Panc1 (cell line): ENCODE data around the gene GNAZ. TPM values are rescaled to one million over a fixed set of nuclear protein-coding genes. Genes with fewer than 3 reads are reported as not detected.

Source experiments
- ATAC-seq: fragments of 200-7000 bp; cut with Tn5 transposase; 2 replicates; pipeline ENCODE4 v1.9.1; 2020; ENCODE audit warnings: mild to moderate bottlenecking, moderate library complexity
- BruUV-seq: library from RNA; stranded (reverse); fragments of 400-500 nt; replicated peaks from 2 replicates; lab custom pipeline; 2021; lab: Mats Ljungman, UMichigan
- CTCF ChIA-PET: fragments of 300-600 bp; sonication (Branson Sonifier 250); formaldehyde crosslinking; loops from one replicate; lab custom pipeline; 2022; ENCODE audit warnings: antibody characterized with exemption; lab: Charles Lee
- POLR2A ChIA-PET: fragments of 300-600 bp; sonication (Branson Sonifier 250); formaldehyde crosslinking; loops from one replicate; lab custom pipeline; 2022; ENCODE audit warnings: antibody characterized with exemption; lab: Charles Lee
- DNase-seq: peaks from one replicate; pipeline ENCODE4 v3.0.0-alpha.2; 2010; ENCODE audit warnings: low read depth, low spot score
- H3K27ac ChIP-seq: 2 replicates; pipeline ENCODE4 v1.5.1; 2011; ENCODE audit warnings: mild to moderate bottlenecking, low read length, inconsistent platforms
- H3K27me3 ChIP-seq: fragments of 200-500 bp; sonication (Bioruptor generic); 2 replicates; pipeline ENCODE4 v1.6.0; 2014; ENCODE audit warnings: low read length, inconsistent platforms; ENCODE audit not compliant: control insufficient read depth, insufficient read depth
- H3K36me3 ChIP-seq: fragments of 200-500 bp; sonication (Bioruptor generic); 2 replicates; pipeline ENCODE4 v1.5.1; 2014; ENCODE audit warnings: inconsistent platforms, mild to moderate bottlenecking, low read length, moderate library complexity; ENCODE audit not compliant: control insufficient read depth, insufficient read depth
- H3K4me1 ChIP-seq: 2 replicates; pipeline ENCODE4 v1.5.1; 2011; ENCODE audit warnings: inconsistent platforms, mild to moderate bottlenecking, low read length, moderate library complexity; ENCODE audit not compliant: control insufficient read depth, insufficient read depth
- H3K4me3 ChIP-seq, 2 experiments: 2 replicates each; pipeline ENCODE4 v1.5.1; 2011 to 2012; ENCODE audit warnings: low read depth in 2 of 2, low read length in 2 of 2, mild to moderate bottlenecking in 2 of 2, inconsistent platforms in 1 of 2, moderate library complexity in 1 of 2
- H3K9me3 ChIP-seq: fragments of 200-500 bp; sonication (Bioruptor generic); 2 replicates; pipeline ENCODE4 v1.5.1; 2014; ENCODE audit warnings: low read depth, mild to moderate bottlenecking, inconsistent platforms, low read length, moderate library complexity; ENCODE audit not compliant: control insufficient read depth, insufficient read depth
- POLR2AphosphoS5 ChIP-seq: IDR thresholded peaks from 2 replicates; pipeline ENCODE4 v1.6.1; 2012; ENCODE audit warnings: mild to moderate bottlenecking, low read depth, low read length, moderate library complexity
- SIN3A ChIP-seq: IDR thresholded peaks from 2 replicates; pipeline ENCODE4 v1.6.1; 2012; ENCODE audit warnings: low read depth, mild to moderate bottlenecking, low read length, moderate library complexity, borderline replicate concordance; ENCODE audit not compliant: insufficient read depth
- TCF7L2 ChIP-seq: IDR thresholded peaks from 2 replicates; pipeline ENCODE4 v1.6.1; 2011; ENCODE audit warnings: mild to moderate bottlenecking, low read depth, low read length, inconsistent platforms
- in situ Hi-C: cut with HindIII; loops from 2 replicates; pipeline ENCODE4 v1.10.0; 2016; ENCODE audit warnings: low sequenced_read_pairs, low pct_unique_long_range_greater_than_20kb
- intact Hi-C: fragments of 100-400 bp; cut with micrococcal nuclease; formaldehyde crosslinking; loops from one replicate; pipeline ENCODE4 v1.10.0; 2022; ENCODE audit not compliant: unreplicated experiment
- total RNA-seq: library from RNA; stranded (reverse); gene quantifications from one replicate; pipeline ENCODE4 v1.2.1, GENCODE V29; 2021; ENCODE audit not compliant: unreplicated experiment
- TF ChIP-seq, protein P1 (sequence below): fragments of 450-650 bp; IDR thresholded peaks from 2 replicates; pipeline ENCODE4 v1.5.1; 2017; ENCODE audit warnings: mild to moderate bottlenecking
- TF ChIP-seq, protein P2 (sequence below), 2 experiments: IDR thresholded peaks; 2 replicates each; pipeline ENCODE4 v1.6.1; 2011 to 2012; ENCODE audit warnings: low read depth in 2 of 2, control low read depth in 1 of 2, low read length in 1 of 2, mild to moderate bottlenecking in 1 of 2, moderate library complexity in 1 of 2; ENCODE audit not compliant: insufficient read depth in 1 of 2

Gene GNAZ
- total RNA-seq, 1 experiment from 2014 or later, result 11.9 TPM

DNA sequence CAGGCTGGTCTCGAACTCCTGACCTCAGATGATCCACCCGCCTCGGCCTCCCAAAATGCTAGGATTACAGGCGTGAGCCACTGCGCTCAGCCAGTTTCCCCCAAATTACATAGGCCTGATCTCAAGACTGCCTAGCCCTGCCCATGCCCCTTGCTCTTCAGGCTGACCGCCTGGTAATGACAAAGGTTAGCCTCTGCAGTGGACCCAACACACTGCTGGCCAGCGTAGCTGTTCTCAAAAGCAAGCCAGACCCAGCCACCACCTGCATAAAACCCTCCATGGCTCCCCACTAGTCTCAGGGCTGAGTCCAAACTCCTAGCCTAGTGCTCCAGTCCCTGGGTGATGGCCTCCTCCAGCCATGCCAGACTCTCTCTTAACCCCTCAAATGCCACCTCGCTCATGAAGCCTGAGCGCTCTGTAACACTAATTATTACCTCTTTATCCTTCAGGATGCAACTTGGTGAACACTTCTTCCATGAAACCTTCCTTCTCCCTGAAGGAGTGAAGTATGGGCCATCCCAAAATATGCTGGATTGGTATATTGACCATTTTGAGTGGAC, 72.3 kb downstream of the GNAZ start:
- H3K27me3 ChIP-seq, result no peaks in the 10 kb centered on the region
- ChIA-PET POLR2A (interaction anchor here (0.5 to 0.7 kb wide), 2 partner anchors 20 to 21 kb away, joined by 3 to 5 read pairs; no protein-coding TSS in a partner anchor), CTCF (no interaction called here)
- BruUV-seq, result no TSS peak
- no peak for DNase-seq
- peaks cover 3% of the 10 kb centered on the region; the same call in 1 of the 2 replicates for H3K4me1 ChIP-seq
- no peaks in the 10 kb centered on the region for H3K36me3 ChIP-seq
- no peak overlapping the region for H3K27ac ChIP-seq
- ATAC-seq, result no peak
- intact Hi-C loops, result no loop called here
- no peak overlapping the region; a peak in 1 of 4 replicates for H3K4me3 ChIP-seq
- H3K9me3 ChIP-seq, result no peaks in the 10 kb centered on the region
- TF ChIP-seq SIN3A (no peak), POLR2AphosphoS5 (no peak), TCF7L2 (no peak)
- TF ChIP-seq, protein P1, sequence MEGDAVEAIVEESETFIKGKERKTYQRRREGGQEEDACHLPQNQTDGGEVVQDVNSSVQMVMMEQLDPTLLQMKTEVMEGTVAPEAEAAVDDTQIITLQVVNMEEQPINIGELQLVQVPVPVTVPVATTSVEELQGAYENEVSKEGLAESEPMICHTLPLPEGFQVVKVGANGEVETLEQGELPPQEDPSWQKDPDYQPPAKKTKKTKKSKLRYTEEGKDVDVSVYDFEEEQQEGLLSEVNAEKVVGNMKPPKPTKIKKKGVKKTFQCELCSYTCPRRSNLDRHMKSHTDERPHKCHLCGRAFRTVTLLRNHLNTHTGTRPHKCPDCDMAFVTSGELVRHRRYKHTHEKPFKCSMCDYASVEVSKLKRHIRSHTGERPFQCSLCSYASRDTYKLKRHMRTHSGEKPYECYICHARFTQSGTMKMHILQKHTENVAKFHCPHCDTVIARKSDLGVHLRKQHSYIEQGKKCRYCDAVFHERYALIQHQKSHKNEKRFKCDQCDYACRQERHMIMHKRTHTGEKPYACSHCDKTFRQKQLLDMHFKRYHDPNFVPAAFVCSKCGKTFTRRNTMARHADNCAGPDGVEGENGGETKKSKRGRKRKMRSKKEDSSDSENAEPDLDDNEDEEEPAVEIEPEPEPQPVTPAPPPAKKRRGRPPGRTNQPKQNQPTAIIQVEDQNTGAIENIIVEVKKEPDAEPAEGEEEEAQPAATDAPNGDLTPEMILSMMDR, result no peak
- TF ChIP-seq, protein P2, sequence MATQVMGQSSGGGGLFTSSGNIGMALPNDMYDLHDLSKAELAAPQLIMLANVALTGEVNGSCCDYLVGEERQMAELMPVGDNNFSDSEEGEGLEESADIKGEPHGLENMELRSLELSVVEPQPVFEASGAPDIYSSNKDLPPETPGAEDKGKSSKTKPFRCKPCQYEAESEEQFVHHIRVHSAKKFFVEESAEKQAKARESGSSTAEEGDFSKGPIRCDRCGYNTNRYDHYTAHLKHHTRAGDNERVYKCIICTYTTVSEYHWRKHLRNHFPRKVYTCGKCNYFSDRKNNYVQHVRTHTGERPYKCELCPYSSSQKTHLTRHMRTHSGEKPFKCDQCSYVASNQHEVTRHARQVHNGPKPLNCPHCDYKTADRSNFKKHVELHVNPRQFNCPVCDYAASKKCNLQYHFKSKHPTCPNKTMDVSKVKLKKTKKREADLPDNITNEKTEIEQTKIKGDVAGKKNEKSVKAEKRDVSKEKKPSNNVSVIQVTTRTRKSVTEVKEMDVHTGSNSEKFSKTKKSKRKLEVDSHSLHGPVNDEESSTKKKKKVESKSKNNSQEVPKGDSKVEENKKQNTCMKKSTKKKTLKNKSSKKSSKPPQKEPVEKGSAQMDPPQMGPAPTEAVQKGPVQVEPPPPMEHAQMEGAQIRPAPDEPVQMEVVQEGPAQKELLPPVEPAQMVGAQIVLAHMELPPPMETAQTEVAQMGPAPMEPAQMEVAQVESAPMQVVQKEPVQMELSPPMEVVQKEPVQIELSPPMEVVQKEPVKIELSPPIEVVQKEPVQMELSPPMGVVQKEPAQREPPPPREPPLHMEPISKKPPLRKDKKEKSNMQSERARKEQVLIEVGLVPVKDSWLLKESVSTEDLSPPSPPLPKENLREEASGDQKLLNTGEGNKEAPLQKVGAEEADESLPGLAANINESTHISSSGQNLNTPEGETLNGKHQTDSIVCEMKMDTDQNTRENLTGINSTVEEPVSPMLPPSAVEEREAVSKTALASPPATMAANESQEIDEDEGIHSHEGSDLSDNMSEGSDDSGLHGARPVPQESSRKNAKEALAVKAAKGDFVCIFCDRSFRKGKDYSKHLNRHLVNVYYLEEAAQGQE (IDR thresholded peaks at IDR 0.05; ENCODE audit: insufficient read depth in 1 of 2, low read depth in 2 of 2, low read length in 1 of 2), result no peak
- in situ Hi-C loops, result no loop called here

DNA sequence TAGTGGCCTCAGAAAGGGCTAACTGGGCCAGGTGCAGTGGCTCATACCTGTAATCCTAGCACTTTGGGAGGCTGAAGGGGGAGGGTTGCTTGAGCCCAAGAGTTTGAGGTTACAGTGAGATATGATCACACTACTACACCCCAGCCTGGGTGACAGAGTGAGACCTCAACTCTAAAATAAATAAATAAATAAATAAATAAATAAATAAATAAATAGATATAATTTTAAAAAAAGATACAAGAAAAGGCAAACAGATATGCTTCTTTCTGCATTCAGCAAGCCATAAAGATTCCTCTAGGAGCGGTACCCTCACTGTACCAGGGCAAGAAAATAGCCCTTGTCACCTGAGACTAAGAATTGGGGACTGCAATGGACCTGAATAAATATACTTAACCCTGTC, 72.8 kb downstream of the GNAZ start:
- H3K4me1 ChIP-seq, result peaks cover 3% of the 10 kb centered on the region; the same call in 1 of the 2 replicates
- BruUV-seq, result no TSS peak
- no peaks in the 10 kb centered on the region for H3K9me3 ChIP-seq
- DNase-seq, result no peak
- H3K4me3 ChIP-seq, result no peak overlapping the region
- no peaks in the 10 kb centered on the region for H3K27me3 ChIP-seq
- intact Hi-C loops, result no loop called here
- POLR2A ChIA-PET, result interaction anchor here (0.5 kb wide), 1 partner anchor 19 kb away, joined by 5 read pairs; no protein-coding TSS in a partner anchor
- ATAC-seq, result no peak
- no peaks in the 10 kb centered on the region for H3K36me3 ChIP-seq
- no peak overlapping the region for H3K27ac ChIP-seq
- TF ChIP-seq POLR2AphosphoS5 (no peak), TCF7L2 (no peak), SIN3A (no peak)
- TF ChIP-seq, protein P1, result no peak
- TF ChIP-seq, protein P2 (IDR thresholded peaks at IDR 0.05; ENCODE audit: insufficient read depth in 1 of 2, low read depth in 2 of 2, low read length in 1 of 2), result no peak
- CTCF ChIA-PET, result no interaction called here
- in situ Hi-C loops, result no loop called here
